OCI-LY7 (cell line): ENCODE measurements around the gene ANO10. TPM values are rescaled to one million over a fixed set of nuclear protein-coding genes. Genes with fewer than 3 reads are reported as not detected.

Experiments used
- BruUV-seq: library from RNA; stranded (reverse); fragments of 400-500 nt; replicated peaks from 2 replicates; lab custom pipeline; 2021; lab: Mats Ljungman, UMichigan
- CTCF ChIA-PET: fragments of 300-600 bp; sonication (Branson Sonifier 250); formaldehyde crosslinking; loops from one replicate; lab custom pipeline; 2022; ENCODE audit warnings: antibody characterized with exemption; ENCODE audit not compliant: unreplicated experiment; lab: Charles Lee
- POLR2A ChIA-PET: fragments of 300-600 bp; sonication (Branson Sonifier 250); formaldehyde crosslinking; loops from one replicate; lab custom pipeline; 2022; ENCODE audit warnings: antibody characterized with exemption; lab: Charles Lee
- DNase-seq: peaks from one replicate; pipeline ENCODE4 v3.0.0-alpha.2; 2015; ENCODE audit warnings: low spot score
- H2AFZ ChIP-seq: fragments of 200-600 bp; sonication (generic), shearing (Covaris generic); 2 replicates; pipeline ENCODE4 v1.6.1; 2014; ENCODE audit warnings: mild to moderate bottlenecking, antibody characterized with exemption, low read length, moderate library complexity
- H3K27ac ChIP-seq: fragments of 200-600 bp; sonication (generic); 2 replicates; pipeline ENCODE4 v1.5.1; 2014; ENCODE audit warnings: mixed run types, low read depth, mild to moderate bottlenecking, moderate library complexity, low read length, inconsistent platforms; ENCODE audit not compliant: poor library complexity, severe bottlenecking
- H3K36me3 ChIP-seq: fragments of 200-600 bp; sonication (generic); 2 replicates; pipeline ENCODE4 v1.6.1; 2014; ENCODE audit warnings: mild to moderate bottlenecking, antibody characterized with exemption, low read length, moderate library complexity, mixed read lengths; ENCODE audit not compliant: insufficient read depth
- H3K4me1 ChIP-seq: fragments of 200-600 bp; sonication (generic); 2 replicates; pipeline ENCODE4 v1.5.1; 2014; ENCODE audit warnings: mild to moderate bottlenecking, low read length; ENCODE audit not compliant: insufficient read depth, poor library complexity, severe bottlenecking
- H3K4me2 ChIP-seq: fragments of 200-600 bp; sonication (generic); 2 replicates; pipeline ENCODE4 v1.6.1; 2014; ENCODE audit warnings: mild to moderate bottlenecking, low read length
- H3K4me3 ChIP-seq: fragments of 200-600 bp; sonication (generic); 2 replicates; pipeline ENCODE4 v1.5.1; 2014; ENCODE audit warnings: mild to moderate bottlenecking, low read depth, low read length; ENCODE audit not compliant: poor library complexity, severe bottlenecking
- H3K79me2 ChIP-seq: fragments of 200-600 bp; sonication (generic); 2 replicates; pipeline ENCODE4 v1.6.1; 2016; ENCODE audit warnings: low read depth, mild to moderate bottlenecking, low read length, moderate library complexity, mixed read lengths; ENCODE audit not compliant: insufficient read depth
- H3K9me2 ChIP-seq: fragments of 200-600 bp; sonication (generic); 2 replicates; pipeline ENCODE4 v1.6.1; 2016; ENCODE audit warnings: mild to moderate bottlenecking, low read length, mixed read lengths; ENCODE audit not compliant: insufficient read depth
- H3K9me3 ChIP-seq: fragments of 200-600 bp; sonication (generic); 2 replicates; pipeline ENCODE4 v1.6.1; 2014; ENCODE audit warnings: mild to moderate bottlenecking, mixed run types, low read length, mixed read lengths
- H4K20me1 ChIP-seq: fragments of 200-600 bp; sonication (generic); 2 replicates; pipeline ENCODE4 v1.6.1; 2014; ENCODE audit warnings: mild to moderate bottlenecking, antibody characterized with exemption, low read length, moderate library complexity, mixed read lengths; ENCODE audit not compliant: insufficient read depth
- EZH2phosphoT487 ChIP-seq: fragments of 200-600 bp; sonication (generic); IDR thresholded peaks from 2 replicates; pipeline ENCODE4 v1.6.1; 2018; ENCODE audit warnings: low read depth, borderline replicate concordance, mild to moderate bottlenecking, mixed run types, antibody characterized with exemption, low read length, moderate library complexity, mixed read lengths
- intact Hi-C: fragments of 100-400 bp; cut with micrococcal nuclease; formaldehyde crosslinking; loops from one replicate; pipeline ENCODE4 v1.10.0; 2022; ENCODE audit not compliant: unreplicated experiment
- total RNA-seq, 2 experiments: library from RNA; depleted of rRNA in 1 of 2; stranded (reverse); fragments of >200 nt in 1 of 2; shearing (Covaris generic) in 1 of 2; gene quantifications; 2 replicates each; pipeline ENCODE4 v1.2.3, GENCODE V29; 2014 to 2022
- TF ChIP-seq, protein P1 (sequence below): fragments of 200-600 bp; sonication (generic); conservative IDR thresholded peaks from 2 replicates; pipeline ENCODE4 v1.5.1; 2014; ENCODE audit warnings: mild to moderate bottlenecking, antibody characterized with exemption, low read length, moderate library complexity, mixed read lengths

Gene ANO10
- total RNA-seq, 2 experiments from 2014 or later = 2.2 to 5.8 TPM

DNA sequence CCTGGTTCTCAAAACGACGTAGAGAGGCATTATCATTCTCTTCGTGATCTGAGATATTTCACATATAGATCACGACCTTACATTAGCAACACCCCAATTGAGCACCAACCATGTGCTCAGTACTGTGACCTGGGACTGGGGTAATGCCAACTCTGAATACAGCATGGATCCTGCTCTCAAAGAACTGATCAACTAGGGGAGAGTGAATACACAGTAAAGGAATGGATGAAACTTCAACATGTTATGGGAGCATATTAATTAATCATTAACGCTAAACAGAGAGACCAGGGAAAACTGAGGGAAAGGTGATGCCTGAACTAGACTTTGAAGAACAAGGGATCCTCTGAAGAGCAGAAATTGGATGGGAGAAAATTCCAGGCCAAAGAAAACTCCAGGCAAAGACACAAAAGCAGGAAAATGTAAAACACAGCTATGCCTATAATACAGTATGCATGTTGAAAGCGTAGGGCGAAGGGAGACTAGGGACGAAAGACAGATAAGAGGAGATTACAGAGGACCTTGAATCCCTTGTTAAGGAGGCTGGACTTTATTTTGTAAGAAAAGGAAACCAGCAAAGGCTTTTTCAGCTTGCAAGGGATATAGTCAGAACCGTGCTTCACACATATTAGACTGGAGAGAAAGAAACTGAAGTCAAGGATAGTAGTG, 105.7 kb downstream of the ANO10 start:
- CTCF ChIA-PET = no interaction called here

DNA sequence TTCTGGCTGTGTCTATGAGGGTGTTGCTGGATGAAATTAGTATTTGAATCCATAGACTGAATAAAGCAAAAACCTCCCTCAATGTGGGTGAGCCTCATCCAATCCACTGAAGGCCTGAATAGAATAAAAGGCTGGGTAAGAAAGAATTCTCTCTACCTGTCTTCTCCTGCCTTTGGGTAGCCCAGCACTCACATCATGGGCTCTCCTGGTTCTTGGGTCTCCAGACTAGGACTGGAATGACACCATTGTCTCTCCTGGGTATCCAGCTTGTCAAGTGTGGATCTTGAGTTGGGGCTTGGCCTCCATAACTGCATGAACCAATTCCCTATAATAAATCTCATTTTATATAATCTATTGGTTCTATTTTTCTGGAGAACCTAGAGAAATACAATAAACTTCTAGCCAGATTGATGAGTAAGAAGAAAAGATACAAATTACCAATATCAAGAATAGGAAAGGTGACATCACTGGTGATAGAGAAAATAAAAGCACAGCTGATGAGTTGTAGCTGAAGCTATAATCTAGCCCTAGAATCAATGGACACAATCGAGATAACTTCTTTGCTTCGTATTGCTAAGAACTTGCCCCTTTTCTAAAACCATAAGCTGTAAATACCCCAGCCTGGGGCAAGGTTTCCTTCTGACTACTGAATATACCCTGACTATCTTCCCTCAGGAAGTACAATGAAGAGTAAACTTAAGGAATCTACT, 106.4 kb downstream of the ANO10 start:
- Histone ChIP-seq H3K79me2 (no peaks in the 10 kb centered on the region), H3K9me3 (0 out of 2 replicates have a peak, but pooled peaks cover 6% of the 10 kb centered on the region), H3K36me3 (no peaks in the 10 kb centered on the region), H3K4me1 (no peaks in the 10 kb centered on the region), H3K27ac (no peak overlapping the region), H4K20me1 (no peaks in the 10 kb centered on the region), H3K4me2 (no peak overlapping the region), H3K4me3 (no peak overlapping the region), H2AFZ (no peak overlapping the region), H3K9me2 (no peaks in the 10 kb centered on the region)
- intact Hi-C loops = no loop called here
- ChIA-PET CTCF (no interaction called here), POLR2A (no interaction called here)
- no peak for DNase-seq
- TF ChIP-seq EZH2phosphoT487 = no peak
- TF ChIP-seq, protein P1, sequence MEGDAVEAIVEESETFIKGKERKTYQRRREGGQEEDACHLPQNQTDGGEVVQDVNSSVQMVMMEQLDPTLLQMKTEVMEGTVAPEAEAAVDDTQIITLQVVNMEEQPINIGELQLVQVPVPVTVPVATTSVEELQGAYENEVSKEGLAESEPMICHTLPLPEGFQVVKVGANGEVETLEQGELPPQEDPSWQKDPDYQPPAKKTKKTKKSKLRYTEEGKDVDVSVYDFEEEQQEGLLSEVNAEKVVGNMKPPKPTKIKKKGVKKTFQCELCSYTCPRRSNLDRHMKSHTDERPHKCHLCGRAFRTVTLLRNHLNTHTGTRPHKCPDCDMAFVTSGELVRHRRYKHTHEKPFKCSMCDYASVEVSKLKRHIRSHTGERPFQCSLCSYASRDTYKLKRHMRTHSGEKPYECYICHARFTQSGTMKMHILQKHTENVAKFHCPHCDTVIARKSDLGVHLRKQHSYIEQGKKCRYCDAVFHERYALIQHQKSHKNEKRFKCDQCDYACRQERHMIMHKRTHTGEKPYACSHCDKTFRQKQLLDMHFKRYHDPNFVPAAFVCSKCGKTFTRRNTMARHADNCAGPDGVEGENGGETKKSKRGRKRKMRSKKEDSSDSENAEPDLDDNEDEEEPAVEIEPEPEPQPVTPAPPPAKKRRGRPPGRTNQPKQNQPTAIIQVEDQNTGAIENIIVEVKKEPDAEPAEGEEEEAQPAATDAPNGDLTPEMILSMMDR = no peak
- no TSS peak for BruUV-seq

More for the DNA sequence above, 105.7 kb downstream of the ANO10 start:
- Histone ChIP-seq H3K27ac (no peak overlapping the region), H4K20me1 (no peaks in the 10 kb centered on the region), H3K9me3 (0 out of 2 replicates have a peak, but pooled peaks cover 6% of the 10 kb centered on the region), H3K36me3 (no peaks in the 10 kb centered on the region), H3K4me1 (no peaks in the 10 kb centered on the region), H3K4me3 (no peak overlapping the region), H2AFZ (no peak overlapping the region), H3K4me2 (no peak overlapping the region), H3K9me2 (no peaks in the 10 kb centered on the region), H3K79me2 (no peaks in the 10 kb centered on the region)
- no TSS peak for BruUV-seq
- TF ChIP-seq, protein P1 = no peak
- no peak for TF ChIP-seq EZH2phosphoT487
- DNase-seq = no peak
- intact Hi-C loops = no loop called here
- POLR2A ChIA-PET = interaction anchor here (0.6 kb wide), 1 partner anchor 68 kb away, joined by 3 read pairs; no protein-coding TSS in a partner anchor
